DMS79 (cell line): ENCODE measurements around the gene SYAP1.
"Not testable (repeated sequence)": the region's sequence is repeated elsewhere in the genome, so short reads cannot be mapped to it uniquely, and the experiment has no call there.

Experiments used
- DNase-seq: peaks from one replicate; lab custom pipeline; 2025; lab: John Stamatoyannopoulos, UW

The SYAP1 gene

GRCh38 chrX:16725072-16725471, 5.7 kb downstream of the SYAP1 start:
- no peak for DNase-seq

- not testable (repeated sequence) for DNase-seq
Measured at GRCh38 chrX:16726347-16726988, 7.1 kb downstream of the SYAP1 start.

- DNase-seq: no peak
Measured at GRCh38 chrX:16727637-16728036, 8.2 kb downstream of the SYAP1 start.

GRCh38 chrX:16730450-16730849, 11.0 kb downstream of the SYAP1 start:
- DNase-seq: no peak

- DNase-seq: no peak
Measured at GRCh38 chrX:16733013-16733412, 13.6 kb downstream of the SYAP1 start.

GRCh38 chrX:16737024-16737423, 17.6 kb downstream of the SYAP1 start:
- DNase-seq: no peak

GRCh38 chrX:16739574-16739973, 20.2 kb downstream of the SYAP1 start:
- DNase-seq: no peak

DNA sequence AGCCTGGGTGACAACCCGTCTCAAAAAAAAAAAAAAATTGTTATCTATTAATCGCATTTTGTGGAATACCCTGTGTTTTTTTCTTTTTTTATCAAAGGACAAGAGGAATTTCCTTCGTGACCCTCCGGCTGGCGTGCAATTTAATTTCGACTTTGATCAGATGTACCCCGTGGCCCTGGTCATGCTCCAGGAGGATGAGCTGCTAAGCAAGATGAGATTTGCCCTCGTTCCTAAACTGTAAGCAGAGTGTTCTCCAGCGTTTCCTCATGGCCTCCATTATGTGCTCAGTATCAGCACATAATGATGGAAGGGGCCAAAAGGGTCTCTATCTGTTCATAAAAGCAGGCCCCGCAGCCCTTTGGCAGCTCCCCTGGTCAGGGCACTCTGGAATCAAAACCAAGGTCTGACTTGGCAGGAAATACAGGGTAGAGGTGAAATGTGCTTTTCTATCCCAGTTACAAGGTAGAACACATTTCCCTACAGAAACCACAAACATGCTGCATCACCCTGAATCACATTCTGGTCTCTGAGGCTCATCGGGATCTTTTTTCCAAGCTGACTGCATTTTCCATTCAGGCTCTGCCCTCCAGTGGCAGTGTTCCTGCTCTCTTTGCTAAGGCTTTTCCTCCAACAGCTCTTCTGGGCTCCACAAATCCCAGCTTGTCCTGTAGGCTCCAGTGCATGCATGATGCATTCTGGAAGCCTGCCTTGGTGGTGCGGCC, 24.4 kb downstream of the SYAP1 start:
- DNase-seq: no peak

GRCh38 chrX:16745102-16745501, 25.7 kb downstream of the SYAP1 start:
- no peak for DNase-seq

DNA sequence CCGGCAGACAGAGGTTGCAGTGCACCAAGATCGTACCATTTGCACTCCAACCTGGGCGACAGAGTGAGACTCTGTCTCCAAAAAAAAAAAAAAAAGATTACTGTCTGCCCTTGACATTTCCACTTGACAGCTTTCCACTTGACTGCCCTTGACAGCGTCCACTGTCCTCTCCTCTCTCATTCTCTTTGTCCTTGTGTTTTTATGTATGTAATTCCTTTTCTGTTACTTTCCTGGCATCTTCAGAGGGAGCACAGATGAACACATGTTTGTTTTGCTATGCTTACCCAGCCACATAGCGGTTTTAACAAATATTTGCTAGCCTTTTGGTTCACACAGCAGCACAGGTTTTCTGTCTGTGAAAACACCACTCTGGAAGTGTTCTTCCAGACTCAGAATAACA, 26.2 kb downstream of the SYAP1 start:
- DNase-seq: no peak

- no peak for DNase-seq
Measured at GRCh38 chrX:16748425-16748824, 29.0 kb downstream of the SYAP1 start.

GRCh38 chrX:16750136-16750535, 30.7 kb downstream of the SYAP1 start:
- no peak for DNase-seq

- no peak for DNase-seq
Measured at GRCh38 chrX:16754019-16754418, 34.6 kb downstream of the SYAP1 start.

- peak; percentile 2 for DNase-seq
Measured at GRCh38 chrX:16756724-16757123, 37.3 kb downstream of the SYAP1 start.

GRCh38 chrX:16761500-16761899, 42.1 kb downstream of the SYAP1 start:
- DNase-seq: not testable (repeated sequence)

DNA sequence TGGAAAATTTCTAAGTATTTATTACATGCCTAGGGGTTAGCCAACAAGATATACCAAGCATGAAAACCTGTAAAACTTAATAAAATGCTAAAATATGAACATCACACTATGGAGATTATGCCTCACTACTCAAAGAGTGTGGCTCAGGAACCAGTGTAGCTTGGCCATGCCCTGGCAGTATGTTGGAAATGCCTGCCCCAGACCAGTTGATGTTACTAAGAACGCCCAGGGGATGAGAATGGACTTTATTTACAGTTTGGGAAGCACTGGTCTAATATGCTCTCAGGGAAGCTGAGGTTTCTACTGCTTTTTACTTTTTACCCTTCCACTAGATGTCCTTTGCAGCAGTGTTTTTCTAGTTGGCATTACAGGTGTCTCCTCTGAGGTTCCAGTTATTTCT, 43.2 kb downstream of the SYAP1 start:
- DNase-seq: no peak

GRCh38 chrX:16765594-16765993, 46.2 kb downstream of the SYAP1 start:
- no peak for DNase-seq

GRCh38 chrX:16770970-16771482, 51.6 kb downstream of the SYAP1 start:
- no peak for DNase-seq

DNA sequence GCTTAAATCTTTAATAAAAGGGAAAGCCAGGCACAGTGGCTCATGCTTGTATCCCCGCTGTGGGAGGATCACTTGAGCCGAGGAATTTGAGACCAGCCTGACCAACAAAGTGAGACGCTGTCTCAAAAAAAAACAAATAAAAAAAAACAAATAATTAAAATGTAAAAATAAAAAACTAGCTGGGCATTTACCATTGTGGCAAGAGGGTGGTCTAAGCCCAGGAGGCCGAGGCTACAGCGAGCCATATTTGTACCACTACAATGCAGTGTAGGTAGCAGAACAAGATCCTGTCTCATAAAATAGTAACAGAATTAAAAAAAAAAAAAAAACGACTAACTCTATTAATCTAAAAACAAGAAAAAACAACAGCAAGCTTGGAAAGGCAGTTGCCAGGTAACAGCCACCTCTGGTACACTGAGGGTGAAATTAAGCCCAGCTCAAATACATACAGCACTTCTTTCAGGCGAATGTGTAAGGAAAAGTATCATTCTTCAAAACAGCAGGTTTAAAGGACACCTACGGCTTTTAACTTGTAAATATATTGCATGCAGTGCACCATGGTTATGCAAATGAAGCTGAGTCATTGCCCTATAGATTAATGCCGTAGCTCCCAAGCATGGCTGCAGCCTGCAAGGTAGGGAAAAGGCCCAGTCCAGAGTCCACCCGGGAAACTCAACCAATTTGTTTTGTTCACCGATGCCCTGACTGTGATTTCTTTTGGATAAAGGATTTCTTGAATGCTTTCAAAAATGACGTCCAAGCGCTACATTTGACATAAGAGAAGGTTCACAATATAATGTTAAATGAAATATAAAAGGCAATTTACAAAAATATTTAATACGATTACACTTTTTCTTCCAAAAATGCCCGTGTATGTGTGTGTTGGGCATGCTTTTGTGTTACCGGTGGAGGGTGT, 52.3 kb downstream of the SYAP1 start:
- DNase-seq: no peak

DNA sequence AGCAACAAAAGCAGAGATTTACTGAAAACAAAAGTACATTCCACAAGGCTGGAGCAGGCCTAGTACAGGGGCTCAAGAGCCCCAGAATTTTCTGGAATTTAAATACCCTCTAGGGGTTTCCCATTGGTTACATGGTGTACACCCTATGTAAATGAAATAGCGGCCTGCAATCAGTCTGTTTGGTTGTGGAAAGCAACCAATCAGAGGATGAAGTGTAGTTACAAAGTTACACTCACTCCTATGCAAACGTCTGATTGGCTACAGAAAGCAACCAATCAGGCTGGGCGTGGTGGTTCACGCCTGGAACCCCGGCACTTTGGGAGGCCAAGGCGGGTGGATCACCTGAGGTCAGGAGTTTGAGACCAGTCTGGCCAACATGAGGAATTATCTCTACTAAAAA, 53.0 kb downstream of the SYAP1 start:
- no peak for DNase-seq

DNA sequence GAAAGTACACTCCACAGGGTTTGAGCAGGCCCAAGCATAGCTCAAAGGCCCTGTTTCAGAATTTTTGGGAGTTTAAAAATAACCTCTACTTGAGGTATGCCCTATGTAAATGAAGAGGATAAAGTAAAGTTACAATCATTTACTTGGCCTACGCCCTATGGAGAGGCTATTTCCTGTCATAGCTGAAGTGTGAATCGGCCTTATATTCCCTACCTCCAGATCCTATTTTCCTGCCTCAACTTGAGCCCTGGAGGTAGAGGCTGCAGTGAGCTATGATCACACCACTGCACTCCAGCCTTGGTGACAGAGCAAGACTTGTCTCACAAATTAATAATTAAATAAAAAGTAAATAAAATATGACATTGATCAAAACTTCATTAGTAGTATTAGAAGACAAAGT, 55.3 kb downstream of the SYAP1 start:
- DNase-seq: no peak

DNA sequence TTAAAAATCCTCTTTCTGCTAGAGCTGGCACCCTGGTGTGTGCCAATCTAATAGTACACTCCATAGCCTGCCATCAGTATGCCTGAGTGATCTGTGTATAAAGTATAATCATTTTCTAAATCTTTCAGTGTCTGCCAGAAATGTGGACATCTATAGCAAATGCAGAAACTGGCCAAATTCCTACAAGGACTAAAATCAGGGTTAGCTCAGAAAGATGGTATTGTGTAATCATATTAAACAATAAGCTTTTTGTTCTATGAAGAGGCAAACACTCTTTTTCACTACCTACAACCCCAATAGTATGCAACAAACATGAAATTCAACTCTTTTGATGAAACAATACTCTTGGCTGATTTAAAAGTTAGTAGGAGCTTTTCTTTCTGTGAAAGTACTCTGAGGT, 59.1 kb downstream of the SYAP1 start:
- DNase-seq: no peak

DNA sequence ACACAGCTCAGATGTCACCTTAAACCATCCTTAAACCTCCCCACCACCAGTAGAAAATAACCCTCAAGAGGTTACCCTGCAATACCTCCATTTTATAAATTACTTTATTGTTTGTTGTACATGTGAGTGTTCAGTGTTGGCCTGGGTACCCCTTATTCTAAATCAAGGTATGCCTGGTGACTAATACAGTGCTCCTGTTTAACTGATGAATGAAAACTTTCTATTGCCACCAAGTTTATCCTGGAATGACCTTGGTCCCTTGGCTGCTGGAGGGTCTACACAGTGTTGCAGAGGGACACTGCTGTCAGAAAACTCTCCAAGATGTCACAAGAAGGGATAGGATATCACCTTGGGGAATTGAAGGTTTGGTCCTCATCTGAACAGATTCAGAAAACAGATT, 59.6 kb downstream of the SYAP1 start:
- DNase-seq: no peak
